ENCODE results near the gene AP5M1.
A peak's percentile ranks its signal among the peaks of the same experiment; 100 is the strongest.

Gene AP5M1

DNA sequence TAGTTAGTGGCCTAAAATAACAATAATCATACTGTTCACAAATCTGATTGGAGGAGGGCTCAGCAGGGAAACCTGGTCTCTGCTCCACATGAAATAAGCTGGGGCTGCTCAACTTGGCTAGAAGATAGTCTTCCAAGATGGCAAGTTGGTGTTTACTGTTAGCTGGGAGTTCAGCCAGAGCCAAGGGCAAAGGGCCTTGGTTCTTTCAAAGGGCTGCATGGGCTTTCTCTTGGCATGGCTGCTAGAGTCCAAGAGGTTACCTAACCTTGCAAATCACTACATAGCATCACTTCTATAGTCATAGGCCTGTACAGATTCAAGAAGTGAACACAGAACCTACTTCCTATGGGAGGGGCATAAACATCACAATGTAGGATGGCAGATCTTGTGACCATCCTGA is 7.2 kb upstream of the AP5M1 start:
- Histone ChIP-seq H3K9me3 (ENCODE audit: low read length) (peaks cover 3% of the 10 kb centered on the region), H3K4me1 (ENCODE audit: insufficient read depth, low read length) (peaks cover 8% of the 10 kb centered on the region), H3K27me3 (ENCODE audit: insufficient read depth, low read length) (no peaks in the 10 kb centered on the region), H3K36me3 (ENCODE audit: insufficient read depth, low read length) (peaks cover 10% of the 10 kb centered on the region), H3K4me3 (ENCODE audit: low read length) (no peak overlapping the region), H2AFZ (ENCODE audit: low read depth, low read length) (no peak overlapping the region)

DNA sequence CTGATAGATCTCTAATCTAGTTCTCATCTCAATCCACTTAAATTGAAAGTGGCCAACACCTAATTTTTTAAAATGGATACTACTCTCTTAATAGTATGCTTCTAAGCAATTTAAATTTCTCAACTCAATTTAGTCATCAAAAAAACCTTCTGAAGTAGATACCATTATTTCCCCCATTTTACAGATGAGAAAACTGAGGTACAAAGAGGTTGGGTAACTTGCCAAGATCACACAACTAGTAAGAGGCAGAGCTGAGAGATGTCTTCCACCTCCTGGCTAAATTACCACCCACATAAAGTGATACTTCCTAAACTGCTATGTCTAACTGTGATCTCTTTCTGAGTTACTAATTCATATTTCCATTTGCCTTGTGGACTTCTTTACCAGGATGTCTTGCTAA is 6.7 kb upstream of the AP5M1 start:
- Histone ChIP-seq H3K4me3 (ENCODE audit: low read length) (no peak overlapping the region), H3K27me3 (ENCODE audit: insufficient read depth, low read length) (no peaks in the 10 kb centered on the region), H3K36me3 (ENCODE audit: insufficient read depth, low read length) (peaks cover 8% of the 10 kb centered on the region), H3K4me1 (ENCODE audit: insufficient read depth, low read length) (peaks cover 13% of the 10 kb centered on the region), H2AFZ (ENCODE audit: low read depth, low read length) (no peak overlapping the region), H3K9me3 (ENCODE audit: low read length) (peaks cover 3% of the 10 kb centered on the region)

DNA sequence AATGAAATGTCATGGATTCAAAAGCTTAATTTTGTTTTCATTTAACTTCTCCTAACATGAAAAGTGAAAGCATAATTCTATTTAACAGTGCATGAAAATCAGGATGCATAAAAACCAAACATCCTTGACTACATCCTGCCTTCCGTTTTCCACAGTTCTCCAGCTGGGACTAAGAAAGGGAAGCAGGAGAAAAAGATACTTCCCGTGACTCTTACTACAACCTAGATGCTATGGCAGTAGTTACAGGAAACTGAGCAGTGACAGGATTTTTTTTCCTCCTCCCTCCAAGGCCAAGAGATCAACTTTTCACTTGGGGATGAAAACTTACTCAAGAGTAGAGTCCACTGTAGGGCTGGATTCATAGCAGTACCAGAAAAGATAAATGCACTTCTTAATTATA is 2.7 kb upstream of the AP5M1 start:
- peak overlapping the region; percentile 19 for H3K4me3 ChIP-seq (ENCODE audit: low read length)
- no peaks in the 10 kb centered on the region for H3K9me3 ChIP-seq (ENCODE audit: low read length)

DNA sequence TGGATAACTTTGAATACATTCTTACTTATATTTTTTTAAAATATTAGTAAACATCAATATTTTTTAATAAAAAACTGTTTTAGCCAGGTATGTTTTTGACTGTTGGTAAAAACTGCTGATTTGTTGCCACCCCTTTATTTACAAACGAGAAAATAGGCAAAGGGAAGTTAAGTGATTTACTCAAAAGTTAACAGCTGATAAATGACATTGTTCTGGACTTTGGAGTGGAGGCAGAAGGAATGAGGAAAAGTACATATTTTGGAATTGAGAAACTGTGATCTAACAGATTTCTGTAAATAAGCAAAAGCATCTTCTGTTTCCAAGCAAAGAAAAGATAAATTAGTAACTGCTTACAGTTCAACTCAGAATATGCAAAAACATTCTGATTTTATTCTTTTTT is 4.5 kb downstream of the AP5M1 start:
- Histone ChIP-seq H3K27me3 (ENCODE audit: insufficient read depth, low read length) (no peaks in the 10 kb centered on the region), H3K4me1 (ENCODE audit: insufficient read depth, low read length) (no peaks in the 10 kb centered on the region), H3K4me3 (ENCODE audit: low read length) (no peak overlapping the region), H3K36me3 (ENCODE audit: insufficient read depth, low read length) (peaks cover 26% of the 10 kb centered on the region), H3K9me3 (ENCODE audit: low read length) (no peaks in the 10 kb centered on the region), H2AFZ (ENCODE audit: low read depth, low read length) (no peak overlapping the region)

More for the DNA sequence above, 2.7 kb upstream of the AP5M1 start:
- peaks cover 11% of the 10 kb centered on the region for H3K4me1 ChIP-seq (ENCODE audit: insufficient read depth, low read length)
- no peak overlapping the region for H2AFZ ChIP-seq (ENCODE audit: low read depth, low read length)
- H3K27me3 ChIP-seq (ENCODE audit: insufficient read depth, low read length) = no peaks in the 10 kb centered on the region
- H3K36me3 ChIP-seq (ENCODE audit: insufficient read depth, low read length) = peaks cover 4% of the 10 kb centered on the region

DNA sequence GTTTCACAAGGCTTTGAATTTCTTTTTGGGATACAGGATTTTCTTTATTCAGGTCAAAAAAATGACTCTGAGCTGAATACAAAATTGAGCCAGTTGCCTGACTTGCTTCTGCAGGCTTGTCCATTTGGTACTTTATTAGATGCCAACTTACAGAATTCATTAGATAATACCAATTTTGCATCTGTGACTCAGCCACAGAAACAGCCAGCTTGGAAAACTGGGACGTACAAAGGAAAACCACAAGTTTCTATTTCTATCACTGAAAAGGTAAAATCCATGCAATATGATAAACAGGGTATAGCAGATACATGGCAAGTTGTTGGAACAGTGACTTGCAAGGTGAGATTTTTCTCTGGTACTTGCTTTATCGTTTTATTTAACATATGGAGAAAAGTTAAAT is 5.8 kb downstream of the AP5M1 start:
- Histone ChIP-seq H3K4me1 (ENCODE audit: insufficient read depth, low read length) (no peaks in the 10 kb centered on the region), H3K4me3 (ENCODE audit: low read length) (no peak overlapping the region), H3K36me3 (ENCODE audit: insufficient read depth, low read length) (peaks cover 29% of the 10 kb centered on the region), H2AFZ (ENCODE audit: low read depth, low read length) (no peak overlapping the region), H3K9me3 (ENCODE audit: low read length) (no peaks in the 10 kb centered on the region), H3K27me3 (ENCODE audit: insufficient read depth, low read length) (no peaks in the 10 kb centered on the region)

DNA sequence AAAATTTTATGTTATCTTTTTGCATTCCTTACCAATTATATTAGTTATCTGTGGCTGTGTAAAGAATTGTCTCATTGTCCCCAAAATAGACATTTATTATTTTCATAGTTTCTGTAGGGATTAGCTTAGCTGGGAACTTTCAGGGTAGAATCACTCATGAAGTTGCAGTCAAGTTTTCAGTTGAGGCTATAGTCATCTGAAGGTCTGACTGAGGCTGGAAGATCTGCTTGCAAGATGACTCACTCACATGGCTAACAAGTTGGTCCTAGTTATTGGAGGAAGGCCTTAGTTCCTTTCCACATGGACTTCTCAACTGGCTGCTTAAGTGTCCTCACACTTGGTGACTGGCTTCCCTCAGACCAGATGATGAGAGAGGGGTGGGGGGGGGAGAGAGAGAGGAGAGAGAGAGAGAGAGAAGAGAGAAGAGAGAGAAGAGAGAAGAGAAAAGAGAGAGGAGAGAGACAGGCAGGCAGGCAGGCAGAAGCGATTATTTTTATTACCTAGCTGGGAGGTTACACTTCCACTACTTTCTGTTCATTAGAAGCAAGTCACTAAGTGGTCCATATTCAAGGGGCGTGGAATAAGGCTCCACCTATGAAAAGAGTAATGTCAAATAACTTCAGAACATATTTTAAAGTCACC is 6.4 kb downstream of the AP5M1 start:
- Histone ChIP-seq H3K4me3 (ENCODE audit: low read length) (no peak overlapping the region), H3K27me3 (ENCODE audit: insufficient read depth, low read length) (no peaks in the 10 kb centered on the region), H3K9me3 (ENCODE audit: low read length) (no peaks in the 10 kb centered on the region), H3K4me1 (ENCODE audit: insufficient read depth, low read length) (no peaks in the 10 kb centered on the region), H3K36me3 (ENCODE audit: insufficient read depth, low read length) (peaks cover 29% of the 10 kb centered on the region), H2AFZ (ENCODE audit: low read depth, low read length) (no peak overlapping the region)

DNA sequence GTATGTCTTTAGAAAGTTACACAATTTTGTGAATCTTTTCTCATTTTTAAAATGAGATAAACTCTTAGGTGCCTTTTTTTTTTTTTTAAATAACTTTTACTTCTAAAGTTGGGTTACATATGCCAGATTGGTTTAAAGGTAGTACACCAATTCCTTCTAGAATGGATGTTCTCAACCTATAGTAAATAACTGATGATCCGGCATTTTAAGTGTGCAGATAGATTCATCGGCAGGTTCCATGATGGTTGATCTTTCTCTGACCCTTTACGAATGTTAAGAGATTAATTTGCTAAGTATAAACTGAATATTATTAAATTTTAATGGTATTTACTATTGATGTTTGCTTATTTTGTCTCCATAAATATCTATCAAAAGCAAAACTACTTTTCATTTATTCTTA is 8.3 kb downstream of the AP5M1 start:
- Histone ChIP-seq H3K27me3 (ENCODE audit: insufficient read depth, low read length) (no peaks in the 10 kb centered on the region), H3K4me3 (ENCODE audit: low read length) (no peak overlapping the region), H3K9me3 (ENCODE audit: low read length) (no peaks in the 10 kb centered on the region), H3K4me1 (ENCODE audit: insufficient read depth, low read length) (no peaks in the 10 kb centered on the region), H2AFZ (ENCODE audit: low read depth, low read length) (no peak overlapping the region), H3K36me3 (ENCODE audit: insufficient read depth, low read length) (peaks cover 33% of the 10 kb centered on the region)

DNA sequence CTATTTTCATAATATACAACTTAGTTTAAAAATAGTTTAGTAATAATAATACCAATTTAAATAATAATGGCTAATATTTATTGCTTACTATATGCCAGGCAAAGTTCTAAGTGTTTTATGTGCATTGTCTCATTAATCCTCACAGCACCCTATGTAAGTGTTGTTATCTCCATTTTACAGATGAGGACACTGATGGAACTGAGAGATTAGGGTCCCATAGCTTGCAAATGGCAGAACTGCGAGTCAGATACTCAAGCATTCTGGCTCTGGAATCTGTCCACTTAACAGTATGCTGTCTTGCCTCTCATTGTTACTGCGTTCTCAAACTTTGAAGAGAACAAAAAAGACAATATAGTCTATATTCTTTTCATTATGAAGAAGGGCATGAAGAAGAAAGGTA is 19.0 kb downstream of the AP5M1 start:
- no peaks in the 10 kb centered on the region for H3K9me3 ChIP-seq (ENCODE audit: low read length)
- peaks cover 38% of the 10 kb centered on the region for H3K4me1 ChIP-seq (ENCODE audit: insufficient read depth, low read length)
- H3K36me3 ChIP-seq (ENCODE audit: insufficient read depth, low read length) = peaks cover 44% of the 10 kb centered on the region
- H3K27me3 ChIP-seq (ENCODE audit: insufficient read depth, low read length) = no peaks in the 10 kb centered on the region
- H3K4me3 ChIP-seq (ENCODE audit: low read length) = no peak overlapping the region
- no peak overlapping the region for H2AFZ ChIP-seq (ENCODE audit: low read depth, low read length)

DNA sequence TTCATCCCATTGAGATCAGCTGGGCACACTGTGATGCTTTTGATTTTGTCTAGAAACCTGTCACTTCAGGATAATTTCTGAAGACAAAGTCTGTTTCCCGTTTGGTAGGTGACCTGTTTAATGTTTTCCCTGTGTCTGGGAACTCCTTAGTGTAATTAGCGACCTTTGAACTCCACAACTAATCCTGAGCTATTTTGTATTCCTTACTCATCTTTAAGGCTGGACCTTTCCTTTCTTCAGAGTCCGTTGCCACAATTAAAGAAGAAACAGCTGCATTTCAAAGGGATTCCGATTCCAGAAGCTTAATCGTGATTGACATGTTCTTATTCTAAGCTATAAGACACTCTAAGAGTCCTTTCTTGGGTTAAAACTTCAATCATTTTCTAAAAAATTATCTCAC is 22.0 kb downstream of the AP5M1 start:
- Histone ChIP-seq H3K4me1 (ENCODE audit: insufficient read depth, low read length) (peaks cover 53% of the 10 kb centered on the region), H3K36me3 (ENCODE audit: insufficient read depth, low read length) (peaks cover 23% of the 10 kb centered on the region), H3K4me3 (ENCODE audit: low read length) (no peak overlapping the region), H2AFZ (ENCODE audit: low read depth, low read length) (no peak overlapping the region), H3K27me3 (ENCODE audit: insufficient read depth, low read length) (no peaks in the 10 kb centered on the region), H3K9me3 (ENCODE audit: low read length) (no peaks in the 10 kb centered on the region)

DNA sequence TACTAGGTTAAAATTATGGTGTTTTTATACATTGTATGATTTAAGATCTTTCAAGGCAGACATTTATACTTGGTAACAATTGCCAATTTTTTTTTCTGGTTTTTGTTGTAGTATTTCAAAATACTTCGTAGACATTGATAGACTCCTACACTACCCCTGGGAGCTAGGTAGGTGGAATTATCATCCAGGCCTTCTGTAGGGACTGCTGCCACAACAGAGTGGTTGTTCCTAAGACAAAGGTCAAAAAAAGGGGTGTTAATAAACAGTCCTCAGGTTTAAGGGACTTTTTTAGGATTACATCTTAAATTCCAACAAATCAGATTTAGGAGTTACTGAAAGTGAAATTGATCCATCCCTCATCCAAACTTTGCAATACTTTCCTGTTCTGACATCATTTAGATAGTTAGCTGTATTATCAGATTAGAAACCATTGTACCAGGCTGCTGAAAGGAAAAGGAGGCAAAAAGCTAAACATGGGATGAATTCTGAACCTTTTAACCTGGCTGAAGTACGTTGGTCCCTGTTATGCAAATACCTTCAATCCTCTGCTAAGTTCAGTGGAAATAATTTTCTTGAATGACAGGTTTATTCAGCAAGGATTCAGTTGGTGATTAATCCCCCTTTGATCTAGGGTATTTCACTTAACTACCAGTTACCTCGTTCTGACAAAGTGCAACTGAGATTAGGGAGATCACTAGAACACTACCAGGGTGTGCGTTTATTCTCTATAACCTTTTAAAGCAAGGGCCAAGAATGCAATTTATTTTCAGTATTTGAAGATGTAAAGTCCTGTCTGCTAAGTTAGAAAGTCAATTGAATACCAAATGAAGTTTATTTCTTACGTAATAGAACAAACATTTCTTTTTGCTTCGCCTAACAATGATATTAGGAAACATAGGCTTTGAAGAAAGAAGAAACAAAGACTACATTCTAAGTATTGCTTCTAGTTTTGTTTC is 23.2 kb downstream of the AP5M1 start:
- H3K36me3 ChIP-seq (ENCODE audit: insufficient read depth, low read length) = peaks cover 11% of the 10 kb centered on the region
- H3K4me1 ChIP-seq (ENCODE audit: insufficient read depth, low read length) = peaks cover 53% of the 10 kb centered on the region

DNA sequence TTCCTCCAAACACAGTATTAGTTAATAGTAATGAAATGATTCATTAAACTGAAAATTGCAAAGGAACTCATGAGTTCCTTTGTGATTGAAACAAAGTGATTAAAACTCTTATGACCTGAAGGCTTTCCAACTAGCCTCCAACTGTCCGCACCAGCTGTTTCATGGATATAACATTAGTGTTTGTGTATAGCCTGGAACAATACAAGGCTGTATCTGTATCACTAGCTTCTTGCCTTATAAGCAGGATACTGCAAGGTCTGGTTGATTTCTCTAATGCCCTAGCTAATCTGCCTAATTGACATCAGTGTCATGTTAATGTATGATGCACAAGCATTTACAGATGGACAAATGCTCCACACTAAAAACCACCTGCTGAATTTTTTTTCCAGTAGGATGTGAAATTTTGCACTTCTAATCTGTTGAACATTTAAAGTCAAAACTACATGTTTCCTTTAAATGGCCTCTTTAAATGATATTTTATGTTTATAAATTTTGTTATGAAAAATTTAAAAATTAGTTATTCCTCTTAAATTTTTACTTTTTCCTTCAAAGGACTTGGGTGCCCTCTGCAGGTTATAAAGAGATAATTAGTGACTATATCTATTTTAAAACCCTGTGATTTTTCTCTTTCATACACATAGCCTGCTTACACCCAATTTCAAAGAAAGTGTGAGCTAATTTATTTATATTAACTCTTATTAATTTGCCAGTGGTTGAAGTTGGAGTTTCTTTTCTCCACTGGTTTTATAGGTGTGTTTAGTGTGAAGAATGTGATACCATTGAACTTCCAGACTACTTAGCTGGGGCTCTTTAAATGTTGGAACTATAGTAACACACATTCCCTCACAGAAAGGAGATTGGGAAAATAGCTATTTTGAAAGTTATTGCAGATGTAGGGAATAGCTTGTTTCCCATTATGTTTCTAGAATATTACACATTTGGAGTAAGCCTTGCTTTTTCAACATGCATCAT is 25.4 kb downstream of the AP5M1 start:
- peaks cover 50% of the 10 kb centered on the region for H3K4me1 ChIP-seq (ENCODE audit: insufficient read depth, low read length)
- H3K27me3 ChIP-seq (ENCODE audit: insufficient read depth, low read length) = no peaks in the 10 kb centered on the region
- no peak overlapping the region for H2AFZ ChIP-seq (ENCODE audit: low read depth, low read length)
- no peak overlapping the region for H3K4me3 ChIP-seq (ENCODE audit: low read length)
- H3K36me3 ChIP-seq (ENCODE audit: insufficient read depth, low read length) = no peaks in the 10 kb centered on the region
- no peaks in the 10 kb centered on the region for H3K9me3 ChIP-seq (ENCODE audit: low read length)

More for the DNA sequence above, 23.2 kb downstream of the AP5M1 start:
- no peak overlapping the region for H3K4me3 ChIP-seq (ENCODE audit: low read length)
- H3K27me3 ChIP-seq (ENCODE audit: insufficient read depth, low read length) = no peaks in the 10 kb centered on the region
- H2AFZ ChIP-seq (ENCODE audit: low read depth, low read length) = no peak overlapping the region
- H3K9me3 ChIP-seq (ENCODE audit: low read length) = no peaks in the 10 kb centered on the region

DNA sequence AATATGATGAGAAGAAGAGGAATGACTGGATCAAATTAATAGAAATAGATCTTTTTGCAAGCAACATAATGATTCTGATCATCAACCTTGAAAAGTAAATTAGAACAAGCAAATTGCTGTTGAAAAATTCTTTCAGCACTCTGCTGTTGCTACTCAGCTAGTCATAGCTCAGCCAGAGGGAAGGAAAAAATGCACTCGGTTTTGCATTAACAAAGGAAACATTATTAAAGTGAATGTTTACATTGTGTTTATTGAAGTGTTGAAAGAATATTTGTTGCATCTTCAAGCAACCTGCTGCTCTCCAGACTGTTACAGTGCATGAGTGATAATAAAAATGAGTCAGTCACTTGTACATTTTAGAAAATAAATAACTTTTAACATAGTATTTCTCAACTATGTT is 26.5 kb downstream of the AP5M1 start:
- no peaks in the 10 kb centered on the region for H3K36me3 ChIP-seq (ENCODE audit: insufficient read depth, low read length)
- H3K27me3 ChIP-seq (ENCODE audit: insufficient read depth, low read length) = no peaks in the 10 kb centered on the region
- H2AFZ ChIP-seq (ENCODE audit: low read depth, low read length) = no peak overlapping the region
- no peaks in the 10 kb centered on the region for H3K9me3 ChIP-seq (ENCODE audit: low read length)
- H3K4me3 ChIP-seq (ENCODE audit: low read length) = no peak overlapping the region
- H3K4me1 ChIP-seq (ENCODE audit: insufficient read depth, low read length) = peaks cover 41% of the 10 kb centered on the region

DNA sequence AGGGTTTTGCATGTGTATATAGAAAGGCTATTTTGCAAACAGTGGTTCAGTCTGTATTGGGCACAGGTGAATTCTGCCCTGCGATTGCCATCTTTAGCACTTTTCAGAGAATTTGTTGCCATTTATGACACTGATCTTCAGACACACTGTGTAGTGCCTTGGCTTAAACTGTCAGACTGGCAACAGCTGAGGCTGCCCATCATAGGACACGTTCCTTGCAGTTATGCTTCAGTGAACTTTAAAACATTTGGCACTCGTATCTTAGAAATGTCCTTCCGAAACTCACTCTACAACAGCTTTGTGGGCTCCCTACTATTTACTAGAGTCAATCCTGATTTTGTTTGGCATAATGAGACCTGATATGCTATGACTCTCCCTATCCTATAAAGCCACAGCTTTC is 29.1 kb downstream of the AP5M1 start:
- H3K36me3 ChIP-seq (ENCODE audit: insufficient read depth, low read length) = no peaks in the 10 kb centered on the region
- no peak overlapping the region for H2AFZ ChIP-seq (ENCODE audit: low read depth, low read length)
- no peaks in the 10 kb centered on the region for H3K9me3 ChIP-seq (ENCODE audit: low read length)
- H3K27me3 ChIP-seq (ENCODE audit: insufficient read depth, low read length) = no peaks in the 10 kb centered on the region
- H3K4me1 ChIP-seq (ENCODE audit: insufficient read depth, low read length) = peaks cover 14% of the 10 kb centered on the region
- no peak overlapping the region for H3K4me3 ChIP-seq (ENCODE audit: low read length)

All from neuron (in vitro differentiated cells).